ENCODE results near the gene LRIT2.
A peak's percentile ranks its signal among the peaks of the same experiment; 100 is the strongest.
"Not testable (repeated sequence)": the region's sequence is repeated elsewhere in the genome, so short reads cannot be mapped to it uniquely, and the experiment has no call there.

The LRIT2 gene

DNA sequence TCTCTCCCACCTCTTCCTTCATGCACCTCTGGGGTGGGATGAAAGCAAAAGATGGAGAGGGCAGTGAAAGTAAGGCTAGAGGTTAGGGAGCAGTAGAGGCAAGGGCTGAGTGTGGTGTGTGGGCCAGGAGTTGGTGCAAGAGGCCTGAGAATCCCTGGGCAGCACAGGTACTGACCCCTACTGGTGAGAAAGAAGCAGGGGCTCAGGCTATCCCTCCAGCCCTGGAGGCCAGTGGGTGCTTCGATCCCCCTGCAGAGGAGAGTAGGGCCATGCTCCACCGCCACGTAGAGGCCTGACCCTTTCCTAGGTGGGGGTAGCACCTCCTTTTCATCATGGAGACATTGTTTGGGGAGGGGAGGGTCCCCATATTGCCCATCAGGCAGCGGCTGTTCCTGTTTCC, 21.2 kb downstream of the LRIT2 start:
- no peak for DNase-seq

GRCh38 chr10:84202349-84202748, 23.0 kb downstream of the LRIT2 start:
- no peak for DNase-seq

DNA sequence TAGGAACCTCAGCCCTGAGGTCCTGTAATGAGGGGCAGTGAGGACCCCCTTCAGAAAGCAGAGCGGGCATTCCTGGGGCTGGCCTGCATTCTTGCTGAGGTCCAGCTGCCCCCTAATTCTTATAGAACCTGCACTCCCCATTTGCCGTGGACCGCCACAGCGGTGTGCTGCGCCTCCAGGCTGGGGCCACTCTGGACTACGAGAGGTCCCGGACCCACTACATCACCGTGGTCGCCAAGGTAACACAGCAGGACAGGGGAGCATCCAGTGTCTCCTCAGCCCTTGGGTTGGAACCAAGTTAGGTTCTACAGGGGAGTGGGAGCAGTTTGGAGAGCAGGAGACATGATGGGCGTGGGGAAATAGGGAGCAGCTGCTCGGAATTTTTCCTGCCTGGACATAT, 23.7 kb downstream of the LRIT2 start:
- DNase-seq = no peak

DNA sequence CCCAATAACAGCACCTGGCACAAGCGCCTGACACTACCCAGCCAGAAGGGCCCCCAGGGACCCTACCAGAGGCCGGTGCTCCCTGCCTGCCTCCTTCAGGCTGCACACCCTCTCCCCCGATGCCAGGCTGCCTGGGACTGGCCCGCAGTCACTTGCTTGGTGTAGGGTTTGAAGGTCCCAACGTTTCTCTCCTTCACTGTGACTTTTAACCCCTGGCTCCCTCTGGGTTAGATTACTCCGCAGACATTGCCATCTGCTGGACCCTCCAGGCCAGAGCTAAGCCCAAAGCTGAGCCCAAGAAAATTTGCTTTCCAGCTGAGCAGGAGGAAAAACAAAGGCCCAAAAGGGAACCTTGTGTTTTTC, 24.1 kb downstream of the LRIT2 start:
- no peak for DNase-seq

DNA sequence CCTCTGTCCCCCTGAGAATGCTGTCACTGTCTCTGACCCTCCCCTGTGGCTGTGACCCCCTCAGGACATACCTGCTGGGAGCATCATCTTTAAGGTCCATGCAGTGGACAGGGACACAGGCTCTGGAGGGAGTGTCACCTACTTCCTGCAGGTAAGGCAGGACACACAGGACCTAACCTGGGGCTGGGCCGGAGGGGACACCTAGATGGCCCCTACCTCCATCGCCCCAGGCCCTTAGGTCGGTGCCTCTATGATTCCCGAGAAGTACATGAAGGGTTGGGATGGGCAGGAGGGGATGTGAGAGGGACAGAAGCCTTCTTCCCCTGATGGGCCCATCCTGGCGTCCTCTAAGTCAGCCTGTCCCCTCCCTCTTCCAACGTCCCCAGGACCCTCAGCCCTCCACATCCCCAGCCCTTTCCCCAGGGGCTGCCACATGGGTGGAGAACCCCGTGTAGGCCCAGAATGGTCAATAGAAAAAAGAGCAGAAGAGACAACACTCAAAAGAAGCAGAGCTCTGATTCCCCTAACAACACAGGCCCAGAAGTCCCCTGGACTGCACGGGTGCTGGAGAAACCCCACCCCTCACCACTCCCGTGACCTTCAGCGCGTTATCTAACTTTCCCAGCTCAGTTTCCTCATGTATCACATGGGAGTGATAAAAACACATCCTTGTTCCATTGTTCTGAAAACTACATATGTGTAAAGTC, 24.7 kb downstream of the LRIT2 start:
- DNase-seq = no peak

DNA sequence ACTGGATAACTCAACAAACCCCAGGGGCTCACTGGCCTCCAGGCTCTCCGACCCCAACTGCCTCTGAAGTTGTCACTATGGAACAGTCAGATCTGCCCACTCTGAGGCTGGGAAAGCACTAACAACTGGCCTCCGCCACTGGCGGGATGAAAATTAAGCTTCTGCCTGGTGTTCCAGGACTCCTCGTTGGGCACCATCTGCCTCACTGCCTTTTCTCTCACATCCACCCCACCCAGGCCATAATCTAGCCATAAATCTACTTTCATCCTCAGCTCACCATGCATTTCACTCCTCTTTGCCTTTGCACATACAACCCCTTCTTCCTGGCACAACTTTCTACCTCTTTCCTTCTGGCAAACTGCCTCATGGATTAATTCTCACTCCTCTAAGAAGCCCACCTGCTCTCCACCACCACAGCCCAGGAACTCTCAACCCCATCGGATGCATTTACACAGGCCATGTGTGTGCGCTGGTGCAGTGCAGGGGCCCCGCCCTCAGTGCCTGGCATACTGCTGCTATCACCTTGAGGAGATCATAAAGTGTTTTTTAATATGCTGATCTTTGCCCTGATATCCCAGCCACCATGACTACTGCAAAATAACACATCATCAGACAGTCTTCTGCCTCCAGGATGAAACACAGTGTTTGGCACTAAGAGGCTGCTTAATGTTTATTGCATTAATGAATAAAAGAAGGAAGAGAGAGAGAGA, 27.0 kb downstream of the LRIT2 start:
- no peak for DNase-seq

DNA sequence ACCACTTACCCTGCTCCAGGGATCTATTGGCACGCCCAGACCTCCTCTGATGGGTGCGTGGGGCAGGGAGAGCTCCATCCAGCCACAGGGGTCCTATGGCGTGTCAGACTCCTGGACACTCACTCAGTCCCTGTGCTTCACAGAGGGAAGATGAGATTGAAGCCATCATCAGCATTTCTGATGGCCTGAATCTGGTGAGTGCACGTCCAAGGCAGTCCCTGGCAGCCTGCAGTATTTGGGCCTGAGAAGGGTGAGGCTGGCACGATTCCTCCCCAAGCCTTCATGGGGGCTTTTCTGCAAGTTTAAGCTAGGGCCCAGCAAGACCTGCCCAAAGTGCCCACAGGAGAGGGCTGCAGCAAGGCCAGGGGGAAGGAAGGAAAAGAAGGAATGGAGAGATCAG, 27.7 kb downstream of the LRIT2 start:
- DNase-seq = no peak

DNA sequence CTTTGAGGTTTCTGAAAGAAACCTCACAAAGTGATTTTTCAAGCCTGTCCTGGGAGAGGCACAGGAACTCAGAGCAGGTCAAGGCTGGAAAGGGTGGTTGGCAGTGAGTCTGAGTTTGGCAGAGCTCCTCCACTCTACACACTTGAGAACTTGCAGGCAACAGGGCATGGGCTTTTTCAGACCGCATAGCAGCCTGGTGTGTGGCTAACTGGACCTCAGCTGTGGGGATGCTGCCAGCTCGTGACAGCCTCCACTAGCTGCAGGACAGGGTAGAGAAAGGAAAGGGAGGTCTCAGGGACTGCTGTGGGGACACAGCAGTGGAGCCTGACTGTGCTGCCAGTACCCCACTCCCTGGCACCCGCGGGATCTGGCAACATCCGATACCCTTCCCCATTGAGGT, 28.4 kb downstream of the LRIT2 start:
- no peak for DNase-seq

DNA sequence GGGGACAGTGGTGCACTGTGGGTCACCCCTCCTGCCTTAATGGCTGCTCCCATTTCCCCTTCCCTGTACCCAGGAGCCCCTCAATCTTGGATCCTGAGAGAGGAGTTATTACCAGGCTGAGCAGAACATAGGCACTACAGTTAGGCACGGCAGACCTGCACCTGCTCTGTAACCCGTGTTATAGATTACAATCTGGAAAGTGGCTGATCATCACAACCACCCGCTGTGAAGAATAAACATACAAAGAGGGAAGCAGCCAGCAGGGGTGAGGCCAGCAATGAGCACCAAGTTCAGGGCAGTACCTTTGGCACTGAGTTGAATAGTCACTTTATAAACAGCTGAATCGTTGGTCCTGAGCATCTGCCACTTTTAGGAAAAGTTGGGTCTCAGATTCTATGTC, 29.3 kb downstream of the LRIT2 start:
- DNase-seq = no peak

DNA sequence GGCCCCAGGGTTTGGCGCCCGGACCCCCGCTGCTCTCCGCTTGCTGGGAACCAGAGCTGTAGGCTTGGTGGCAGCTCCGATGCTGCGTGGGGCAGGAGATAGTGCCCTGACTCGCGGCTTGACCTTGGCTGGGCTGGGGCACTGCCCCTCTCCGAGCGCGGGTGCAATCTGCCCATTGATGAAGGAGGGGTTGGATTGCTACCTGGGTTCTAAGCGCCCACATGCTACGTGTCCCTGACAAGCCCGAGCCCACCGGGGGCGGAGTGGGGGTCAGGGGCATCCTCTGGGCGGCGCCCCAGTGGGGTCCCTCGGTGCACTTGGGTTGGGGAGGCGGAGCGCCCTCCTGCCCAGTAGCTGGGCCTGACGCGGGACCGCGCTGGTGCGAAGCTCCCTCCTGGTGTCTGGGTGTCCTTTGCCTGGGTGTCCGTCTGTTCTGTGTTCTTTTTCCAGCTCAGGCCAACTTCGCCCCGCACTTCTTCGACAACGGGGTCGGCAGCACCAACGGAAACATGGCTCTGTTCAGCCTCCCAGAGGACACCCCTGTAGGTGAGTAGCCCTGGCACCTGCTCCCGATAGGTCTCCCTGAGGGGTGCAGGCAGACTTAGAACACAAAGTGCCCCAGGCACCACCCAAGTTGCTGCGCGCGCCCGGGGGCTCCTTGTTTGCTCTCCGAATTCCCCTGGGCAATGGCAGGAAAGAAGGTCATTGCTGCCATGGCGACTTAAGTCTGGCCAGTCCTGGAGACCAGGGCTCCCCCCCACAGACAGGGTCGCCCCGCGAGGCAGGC, 30.1 kb downstream of the LRIT2 start:
- DNase-seq = no peak

DNA sequence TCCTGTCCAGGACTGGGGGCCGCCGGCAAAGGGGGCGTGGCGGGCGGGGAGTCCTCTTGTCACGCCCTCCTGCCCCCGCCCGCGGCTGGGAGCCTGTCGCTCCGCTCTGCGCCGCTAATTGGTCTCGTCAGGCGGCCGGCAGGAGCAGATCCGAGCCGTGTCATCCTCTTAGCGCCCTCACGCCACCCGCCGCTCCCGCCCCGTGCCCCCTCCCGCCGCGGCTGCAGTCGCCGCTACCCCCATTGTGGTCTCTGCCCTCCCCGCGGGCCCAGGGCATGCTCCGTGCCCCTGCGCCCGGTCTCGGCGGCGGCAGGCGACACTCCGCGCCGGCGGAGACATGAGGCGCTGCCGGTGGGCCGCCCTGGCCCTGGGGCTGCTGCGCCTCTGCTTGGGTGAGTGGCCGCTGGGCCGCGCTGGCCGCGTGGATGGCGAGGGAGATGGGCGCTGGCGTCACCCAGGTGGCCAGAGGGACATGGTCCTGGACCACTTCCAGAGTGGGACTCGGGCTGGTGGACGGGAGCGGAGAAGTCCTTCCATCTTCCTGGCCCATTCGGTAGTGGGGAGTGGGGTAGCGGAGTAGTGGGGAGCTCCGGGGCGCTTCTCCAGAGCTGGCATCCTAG, 30.8 kb downstream of the LRIT2 start, which contains the start of gene CDHR1:
Gene CDHR1, plus strand, starts transcription at position 114 of the 620 bp plus-strand sequence. Its CDS starts 224 bp downstream, at position 338.
- peak; percentile 29 for DNase-seq

GRCh38 chr10:84193846-84194423, 31.4 kb downstream of the LRIT2 start:
- DNase-seq = no peak

GRCh38 chr10:84193327-84193726, 32.0 kb downstream of the LRIT2 start:
- DNase-seq = no peak

DNA sequence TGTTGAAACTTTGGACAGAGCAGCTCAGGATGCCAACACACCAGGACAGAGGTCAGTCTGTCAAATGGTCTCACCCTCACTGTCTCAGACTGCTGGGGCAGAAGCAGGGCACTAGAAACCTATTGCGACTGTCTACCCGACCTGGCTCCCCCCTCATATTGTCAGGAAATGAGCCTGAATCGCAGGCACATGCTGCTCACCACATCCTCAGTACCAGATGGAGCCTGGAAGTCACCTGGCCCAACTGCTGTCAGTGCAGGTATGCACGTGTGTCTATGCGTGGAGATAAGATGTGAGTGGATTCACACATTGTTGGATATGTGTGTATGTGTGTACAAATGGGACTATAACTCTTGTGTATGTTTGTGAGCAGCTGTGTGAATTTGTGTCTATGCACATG, 34.2 kb downstream of the LRIT2 start:
- no peak for DNase-seq

GRCh38 chr10:84190621-84191020, 34.7 kb downstream of the LRIT2 start:
- no peak for DNase-seq

- no peak for DNase-seq
Measured at GRCh38 chr10:84188815-84189214, 36.5 kb downstream of the LRIT2 start.

GRCh38 chr10:84185526-84186175, 39.7 kb downstream of the LRIT2 start:
- no peak for DNase-seq

DNA sequence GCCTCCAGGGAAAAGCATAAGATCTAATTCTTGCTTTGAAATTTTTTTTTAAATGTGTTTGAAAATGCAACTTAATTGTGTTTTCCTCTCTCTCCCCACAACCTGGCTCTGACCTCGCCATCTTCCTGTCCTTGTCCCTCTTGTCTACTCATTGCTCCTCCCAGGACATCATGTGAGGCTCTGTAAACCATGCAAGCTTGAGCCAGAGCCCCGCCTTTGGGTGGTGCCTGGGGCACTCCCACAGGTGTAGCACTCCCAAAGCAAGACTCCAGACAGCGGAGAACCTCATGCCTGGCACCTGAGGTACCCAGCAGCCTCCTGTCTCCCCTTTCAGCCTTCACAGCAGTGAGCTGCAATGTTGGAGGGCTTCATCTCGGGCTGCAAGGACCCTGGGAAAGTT, 40.8 kb downstream of the LRIT2 start:
- no peak for DNase-seq

DNA sequence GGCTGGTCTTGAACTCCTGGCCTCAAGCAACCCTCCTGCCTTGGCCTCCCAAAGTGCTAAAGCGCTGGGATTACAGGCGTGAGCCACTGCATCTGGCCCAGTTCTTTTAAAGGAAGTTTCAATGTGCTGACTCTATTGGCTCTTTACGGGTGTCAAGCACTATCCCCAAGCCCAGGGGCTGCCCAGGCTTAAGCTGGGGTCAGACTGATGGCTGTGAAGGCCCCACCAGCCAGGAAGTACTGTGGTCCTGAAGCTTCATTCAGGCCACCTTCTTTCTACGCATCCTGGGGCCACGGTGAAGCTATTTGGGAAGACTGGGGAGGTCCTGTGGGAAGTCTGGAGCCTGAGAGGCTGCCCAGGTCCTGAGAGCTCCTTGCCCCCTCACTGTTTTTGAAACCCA, 43.7 kb downstream of the LRIT2 start:
- no peak for DNase-seq

DNA sequence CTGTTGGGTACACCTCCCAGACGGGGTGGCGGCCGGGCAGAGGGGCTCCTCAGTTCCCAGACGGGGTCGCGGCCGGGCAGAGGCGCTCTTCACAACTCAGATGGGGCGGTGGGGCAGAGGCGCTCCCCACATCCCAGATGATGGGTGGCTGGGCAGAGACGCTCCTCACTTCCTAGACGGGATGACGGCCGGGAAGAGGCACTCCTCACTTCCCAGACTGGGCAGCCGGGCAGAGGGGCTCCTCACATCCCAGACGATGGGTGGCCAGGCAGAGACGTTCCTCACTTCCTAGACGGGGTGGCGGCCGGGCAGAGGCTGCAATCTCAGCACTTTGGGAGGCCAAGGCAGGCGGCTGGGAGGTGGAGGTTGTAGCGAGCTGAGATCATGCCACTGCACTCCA, 45.0 kb downstream of the LRIT2 start:
- DNase-seq = not testable (repeated sequence)

- DNase-seq = no peak
Measured at GRCh38 chr10:84179059-84179710, 46.2 kb downstream of the LRIT2 start.

DNA sequence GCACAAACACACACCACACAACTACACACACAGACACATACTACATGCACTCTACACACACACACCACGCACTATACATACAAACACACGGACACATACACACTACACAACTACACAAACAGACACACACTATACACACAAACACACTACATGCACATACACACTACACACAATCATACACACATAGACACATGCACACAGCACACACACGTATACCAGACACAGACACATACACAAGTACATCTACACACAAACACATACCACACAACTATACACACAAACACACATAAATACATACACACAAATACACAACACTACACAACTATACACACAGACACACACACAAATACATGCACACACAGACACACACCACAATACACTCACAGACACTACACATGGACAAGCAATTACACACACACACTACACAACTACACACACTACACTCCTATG, 47.2 kb downstream of the LRIT2 start:
- DNase-seq = no peak

Measured in activated CD4-positive, alpha-beta T cell treated with anti-CD3 and anti-CD28 coated beads, Interleukin-2, Interleukin-6, amounts not matched to agents 100 ng/mL and 50 ng/mL, durations not matched to agents 16 hours and 8 hours (primary cell).